ENCODE measurements around the gene NLGN1.

The NLGN1 gene

DNA sequence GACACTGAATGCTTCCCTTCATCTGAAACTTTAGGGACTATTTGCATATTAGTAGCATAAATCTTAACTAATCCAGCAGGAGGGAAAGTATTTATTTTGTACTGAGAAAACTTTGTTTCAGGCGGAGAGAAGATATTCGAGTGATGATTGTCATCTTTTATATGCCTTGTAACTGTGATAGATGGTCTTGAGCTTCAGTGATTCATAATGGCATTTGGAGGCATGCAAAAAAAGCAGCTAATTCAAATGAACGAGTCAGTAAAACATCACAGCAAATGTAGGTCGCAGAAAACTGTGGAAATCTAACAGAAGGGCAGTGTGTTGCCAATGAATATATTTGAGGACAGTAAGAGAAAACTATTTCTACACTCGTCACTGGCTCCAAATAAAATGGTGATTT lies 817.9 kb downstream of the NLGN1 start:
- no peak overlapping the region for H3K27ac ChIP-seq
- TF ChIP-seq, protein P1, sequence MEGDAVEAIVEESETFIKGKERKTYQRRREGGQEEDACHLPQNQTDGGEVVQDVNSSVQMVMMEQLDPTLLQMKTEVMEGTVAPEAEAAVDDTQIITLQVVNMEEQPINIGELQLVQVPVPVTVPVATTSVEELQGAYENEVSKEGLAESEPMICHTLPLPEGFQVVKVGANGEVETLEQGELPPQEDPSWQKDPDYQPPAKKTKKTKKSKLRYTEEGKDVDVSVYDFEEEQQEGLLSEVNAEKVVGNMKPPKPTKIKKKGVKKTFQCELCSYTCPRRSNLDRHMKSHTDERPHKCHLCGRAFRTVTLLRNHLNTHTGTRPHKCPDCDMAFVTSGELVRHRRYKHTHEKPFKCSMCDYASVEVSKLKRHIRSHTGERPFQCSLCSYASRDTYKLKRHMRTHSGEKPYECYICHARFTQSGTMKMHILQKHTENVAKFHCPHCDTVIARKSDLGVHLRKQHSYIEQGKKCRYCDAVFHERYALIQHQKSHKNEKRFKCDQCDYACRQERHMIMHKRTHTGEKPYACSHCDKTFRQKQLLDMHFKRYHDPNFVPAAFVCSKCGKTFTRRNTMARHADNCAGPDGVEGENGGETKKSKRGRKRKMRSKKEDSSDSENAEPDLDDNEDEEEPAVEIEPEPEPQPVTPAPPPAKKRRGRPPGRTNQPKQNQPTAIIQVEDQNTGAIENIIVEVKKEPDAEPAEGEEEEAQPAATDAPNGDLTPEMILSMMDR (conservative IDR thresholded peaks at IDR 0.05), result no peak

DNA sequence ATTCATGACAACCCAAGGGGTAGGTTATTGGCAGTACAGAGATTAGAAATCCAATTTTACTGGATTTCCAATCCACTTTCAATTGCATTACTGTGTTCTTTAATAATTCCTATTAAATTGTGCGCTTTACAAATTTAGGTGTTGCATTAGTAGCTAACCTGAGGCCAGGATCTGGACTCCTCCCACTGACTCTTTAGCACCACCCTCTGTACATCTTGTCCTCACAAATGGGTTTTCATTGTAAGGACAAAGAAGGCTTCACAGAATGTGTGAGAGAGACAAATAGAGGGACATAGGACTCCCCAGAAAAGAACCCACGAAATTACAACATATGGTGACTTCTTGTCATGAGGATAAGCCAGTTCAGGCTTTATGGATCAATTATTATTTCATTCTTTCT lies 818.5 kb downstream of the NLGN1 start:
- no peak overlapping the region for H3K27ac ChIP-seq

DNA sequence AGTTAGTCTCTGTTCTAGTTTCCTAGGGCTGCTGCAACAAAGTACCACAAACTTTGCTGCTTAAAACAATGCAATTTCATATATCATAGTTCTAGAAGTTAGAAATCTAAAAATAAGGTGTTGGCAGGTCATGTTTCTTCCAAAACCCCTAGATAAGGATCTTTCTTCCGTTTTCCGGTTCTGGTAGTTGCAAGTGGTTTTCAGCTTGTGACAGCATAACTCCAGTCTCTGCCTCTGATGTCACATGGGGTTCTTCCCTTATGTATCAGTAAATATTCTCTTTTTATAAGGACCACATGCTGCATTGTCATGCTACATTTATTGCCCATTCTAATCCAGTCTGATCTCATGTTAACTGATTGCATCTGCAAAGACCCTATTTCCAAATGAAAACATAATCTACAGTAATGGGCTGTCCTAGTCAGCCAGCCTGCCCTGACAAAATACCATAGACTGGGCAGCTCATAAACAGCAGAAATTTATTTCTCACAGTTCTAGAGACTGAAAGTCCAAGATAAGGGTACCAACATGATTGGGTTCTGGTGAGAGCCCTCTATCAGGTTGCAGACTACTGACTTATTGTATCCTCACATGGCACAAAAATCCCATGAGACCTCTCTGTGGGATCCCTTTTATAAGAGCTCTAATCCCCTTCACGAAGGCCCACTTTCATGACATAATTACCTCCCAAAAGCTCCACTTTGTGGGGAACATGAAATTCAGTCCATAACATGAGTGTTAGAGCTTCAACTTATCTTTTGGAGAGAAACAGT lies 819.6 kb downstream of the NLGN1 start:
- H3K27ac ChIP-seq, result no peak overlapping the region
- TF ChIP-seq, protein P1 (conservative IDR thresholded peaks at IDR 0.05), result no peak

More for the DNA sequence above, 818.5 kb downstream of the NLGN1 start:
- TF ChIP-seq, protein P1 (conservative IDR thresholded peaks at IDR 0.05), result no peak

DNA sequence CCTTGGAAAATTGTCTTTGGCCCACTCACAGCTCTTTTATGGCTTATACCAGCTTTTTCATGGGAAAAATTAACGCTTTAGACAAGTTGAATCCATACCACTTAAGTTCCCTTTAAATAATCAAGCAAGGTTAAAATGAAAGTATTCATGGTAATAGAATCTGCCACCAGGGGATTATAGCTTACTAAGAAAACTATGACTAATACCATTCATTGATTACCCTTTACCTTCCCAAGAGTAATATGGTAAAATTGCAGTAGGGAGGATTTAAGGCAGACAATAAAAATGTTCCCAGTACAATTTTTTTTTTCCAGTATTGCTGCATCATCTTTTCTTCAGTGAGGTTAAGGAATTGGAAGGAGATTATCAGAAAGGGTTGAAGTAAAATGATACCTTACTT lies 820.5 kb downstream of the NLGN1 start:
- TF ChIP-seq, protein P1 (conservative IDR thresholded peaks at IDR 0.05), result no peak
- no peak overlapping the region for H3K27ac ChIP-seq

DNA sequence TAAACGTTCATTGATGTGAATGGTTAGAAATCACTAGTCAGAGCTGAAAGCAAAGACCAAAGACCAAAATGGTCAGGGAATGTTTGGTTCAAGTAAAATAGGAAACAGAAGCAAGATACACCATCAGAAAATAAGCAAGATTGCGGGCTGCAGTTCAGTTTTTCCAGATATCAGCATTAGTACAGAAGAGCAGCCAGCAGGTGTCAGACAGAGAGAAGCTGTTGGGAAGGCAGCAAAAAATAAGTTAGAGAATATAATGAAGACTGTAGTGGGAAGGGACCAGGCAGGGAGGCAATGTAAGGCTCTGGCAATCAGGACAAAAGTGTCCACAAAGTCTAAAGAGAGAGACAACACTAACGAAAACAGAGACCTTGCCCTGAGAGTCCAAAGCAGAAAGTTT lies 822.2 kb downstream of the NLGN1 start:
- H3K27ac ChIP-seq, result no peak overlapping the region
- TF ChIP-seq, protein P1 (conservative IDR thresholded peaks at IDR 0.05), result peak; percentile 56

DNA sequence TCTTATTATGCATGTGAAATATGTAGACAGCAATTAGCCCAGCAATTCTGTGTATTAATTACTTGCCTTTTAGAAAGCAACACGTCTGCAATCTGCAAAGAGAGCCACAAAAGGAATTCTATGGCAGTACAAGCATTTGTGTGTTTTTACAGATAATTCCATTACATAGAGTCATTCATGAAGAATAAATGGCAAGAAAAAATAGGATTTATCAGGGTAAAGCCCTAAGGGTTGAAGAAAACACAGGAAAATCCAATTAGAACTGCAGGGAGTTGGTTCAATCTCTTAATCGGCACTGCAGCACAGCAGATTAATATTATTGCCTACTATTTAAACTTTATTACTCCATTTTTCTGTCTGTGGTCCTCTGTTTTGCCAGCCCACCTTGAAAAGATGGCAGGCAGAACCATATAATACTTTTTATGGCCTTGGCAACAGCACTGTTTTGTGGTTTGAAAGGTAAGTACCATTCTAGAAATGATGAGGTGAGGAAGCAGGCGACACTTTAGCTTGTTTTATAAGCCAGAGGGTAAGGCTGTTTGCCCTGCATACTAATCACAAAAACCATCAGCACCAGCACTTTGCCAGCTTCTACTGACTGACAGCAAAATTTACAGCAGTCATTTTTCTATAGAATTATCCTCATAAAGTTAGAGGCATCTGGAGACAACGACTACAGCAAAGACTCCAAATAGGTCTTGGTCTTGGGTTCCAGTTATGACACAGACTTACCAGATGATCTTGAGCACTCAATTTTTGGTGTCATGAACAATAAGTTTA lies 823.4 kb downstream of the NLGN1 start:
- no peak overlapping the region for H3K27ac ChIP-seq
- TF ChIP-seq, protein P1 (conservative IDR thresholded peaks at IDR 0.05), result no peak

DNA sequence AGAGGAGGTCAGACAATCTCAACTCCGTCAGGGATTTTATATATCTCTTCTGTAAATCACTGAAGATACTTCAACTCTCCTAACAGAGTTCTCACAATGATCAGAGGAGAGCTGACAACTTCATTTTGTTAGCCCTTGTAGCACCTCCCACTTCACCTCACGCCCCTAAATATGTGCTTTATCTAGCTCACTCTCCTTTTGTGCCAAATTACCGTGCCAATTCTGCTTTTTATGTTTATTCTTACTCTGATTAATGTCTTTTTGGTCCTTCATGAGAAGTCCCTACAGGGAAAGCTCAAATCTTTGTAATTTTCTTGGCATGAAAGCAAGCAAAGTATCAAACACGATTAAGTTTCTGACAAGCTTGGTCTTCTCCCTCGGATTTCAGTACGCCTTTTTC lies 825.5 kb downstream of the NLGN1 start:
- TF ChIP-seq, protein P1 (conservative IDR thresholded peaks at IDR 0.05), result no peak
- H3K27ac ChIP-seq, result no peak overlapping the region
